ENCODE results near the gene BRD2.
"Not testable (repeated sequence)": the region's sequence is repeated elsewhere in the genome, so short reads cannot be mapped to it uniquely, and the experiment has no call there.

Gene BRD2

GRCh38 chr6:32940656-32941213, 27.7 kb upstream of the BRD2 start, which contains the start of gene HLA-DMB:
HLA-DMB (minus strand) TSS chr6:32941028; CDS start chr6:32940807, 221 bp downstream.
- H3K36me3 ChIP-seq (ENCODE audit: insufficient read depth, low read length) = no peaks in the 10 kb centered on the region
- no peak within 1 kb of the TSS for H3K9ac ChIP-seq (ENCODE audit: low read depth, low read length)
- no peaks in the 10 kb centered on the region for H3K4me1 ChIP-seq (ENCODE audit: control insufficient read depth, insufficient read depth, low read length)
- H3K4me2 ChIP-seq (ENCODE audit: low read length) = peak within 1 kb of the TSS; percentile 49
- H3K4me3 ChIP-seq (ENCODE audit: low read length) = peak within 1 kb of the TSS; percentile 13
- no peaks in the 10 kb centered on the region for H3K9me3 ChIP-seq (replicated peaks; ENCODE audit: low read length)
- H3K27me3 ChIP-seq (ENCODE audit: control insufficient read depth, insufficient read depth, low read length) = peaks cover 84% of the 10 kb centered on the region

- Histone ChIP-seq H3K4me3 (ENCODE audit: low read length) (no peak overlapping the region), H3K4me1 (ENCODE audit: control insufficient read depth, insufficient read depth, low read length) (no peaks in the 10 kb centered on the region)
Observed at GRCh38 chr6:32941214-32941768, 27.1 kb upstream of the BRD2 start.

GRCh38 chr6:32942555-32943123, 25.8 kb upstream of the BRD2 start:
- peaks cover 77% of the 10 kb centered on the region for H3K27me3 ChIP-seq (ENCODE audit: control insufficient read depth, insufficient read depth, low read length)
- not testable (repeated sequence) for H3K4me1 ChIP-seq (ENCODE audit: control insufficient read depth, insufficient read depth, low read length); H3K4me2 ChIP-seq (ENCODE audit: low read length); H3K4me3 ChIP-seq (ENCODE audit: low read length); H3K9ac ChIP-seq (ENCODE audit: low read depth, low read length); H3K36me3 ChIP-seq (ENCODE audit: insufficient read depth, low read length); H3K9me3 ChIP-seq (replicated peaks; ENCODE audit: low read length)

More at GRCh38 chr6:32941214-32941768, 27.1 kb upstream of the BRD2 start:
- peaks cover 79% of the 10 kb centered on the region for H3K27me3 ChIP-seq (ENCODE audit: control insufficient read depth, insufficient read depth, low read length)
- H3K9me3 ChIP-seq (replicated peaks; ENCODE audit: low read length) = no peaks in the 10 kb centered on the region
- H3K9ac ChIP-seq (ENCODE audit: low read depth, low read length) = no peak overlapping the region
- H3K4me2 ChIP-seq (ENCODE audit: low read length) = no peak overlapping the region
- no peaks in the 10 kb centered on the region for H3K36me3 ChIP-seq (ENCODE audit: insufficient read depth, low read length)

GRCh38 chr6:32943864-32944649, 24.3 kb upstream of the BRD2 start:
- no peak overlapping the region for H3K4me3 ChIP-seq (ENCODE audit: low read length)
- no peak overlapping the region for H3K4me2 ChIP-seq (ENCODE audit: low read length)
- H3K9ac ChIP-seq (ENCODE audit: low read depth, low read length) = no peak overlapping the region
- no peaks in the 10 kb centered on the region for H3K9me3 ChIP-seq (replicated peaks; ENCODE audit: low read length)
- H3K4me1 ChIP-seq (ENCODE audit: control insufficient read depth, insufficient read depth, low read length) = no peaks in the 10 kb centered on the region
- peaks cover 77% of the 10 kb centered on the region for H3K27me3 ChIP-seq (ENCODE audit: control insufficient read depth, insufficient read depth, low read length)
- H3K36me3 ChIP-seq (ENCODE audit: insufficient read depth, low read length) = no peaks in the 10 kb centered on the region

- H3K4me2 ChIP-seq (ENCODE audit: low read length) = no peak overlapping the region
- no peaks in the 10 kb centered on the region for H3K36me3 ChIP-seq (ENCODE audit: insufficient read depth, low read length)
- no peaks in the 10 kb centered on the region for H3K9me3 ChIP-seq (replicated peaks; ENCODE audit: low read length)
- H3K4me3 ChIP-seq (ENCODE audit: low read length) = no peak overlapping the region
- peaks cover 67% of the 10 kb centered on the region for H3K27me3 ChIP-seq (ENCODE audit: control insufficient read depth, insufficient read depth, low read length)
- no peak overlapping the region for H3K9ac ChIP-seq (ENCODE audit: low read depth, low read length)
- H3K4me1 ChIP-seq (ENCODE audit: control insufficient read depth, insufficient read depth, low read length) = no peaks in the 10 kb centered on the region
Observed at GRCh38 chr6:32945108-32945760, 23.2 kb upstream of the BRD2 start.

GRCh38 chr6:32945953-32946352, 22.4 kb upstream of the BRD2 start:
- Histone ChIP-seq H3K27me3 (ENCODE audit: control insufficient read depth, insufficient read depth, low read length) (peaks cover 59% of the 10 kb centered on the region), H3K9me3 (replicated peaks; ENCODE audit: low read length) (no peaks in the 10 kb centered on the region), H3K4me3 (ENCODE audit: low read length) (no peak overlapping the region), H3K4me2 (ENCODE audit: low read length) (no peak overlapping the region), H3K9ac (ENCODE audit: low read depth, low read length) (no peak overlapping the region), H3K36me3 (ENCODE audit: insufficient read depth, low read length) (no peaks in the 10 kb centered on the region), H3K4me1 (ENCODE audit: control insufficient read depth, insufficient read depth, low read length) (no peaks in the 10 kb centered on the region)

GRCh38 chr6:32946893-32947292, 21.5 kb upstream of the BRD2 start:
- no peaks in the 10 kb centered on the region for H3K4me1 ChIP-seq (ENCODE audit: control insufficient read depth, insufficient read depth, low read length)
- no peaks in the 10 kb centered on the region for H3K36me3 ChIP-seq (ENCODE audit: insufficient read depth, low read length)
- H3K27me3 ChIP-seq (ENCODE audit: control insufficient read depth, insufficient read depth, low read length) = peaks cover 52% of the 10 kb centered on the region
- H3K9me3 ChIP-seq (replicated peaks; ENCODE audit: low read length) = no peaks in the 10 kb centered on the region
- H3K9ac ChIP-seq (ENCODE audit: low read depth, low read length) = no peak overlapping the region
- no peak overlapping the region for H3K4me2 ChIP-seq (ENCODE audit: low read length)
- H3K4me3 ChIP-seq (ENCODE audit: low read length) = no peak overlapping the region

GRCh38 chr6:32947552-32948465, 20.6 kb upstream of the BRD2 start:
- Histone ChIP-seq H3K9me3 (replicated peaks; ENCODE audit: low read length) (no peaks in the 10 kb centered on the region), H3K4me3 (ENCODE audit: low read length) (no peak overlapping the region), H3K27me3 (ENCODE audit: control insufficient read depth, insufficient read depth, low read length) (peaks cover 45% of the 10 kb centered on the region), H3K36me3 (ENCODE audit: insufficient read depth, low read length) (no peaks in the 10 kb centered on the region), H3K4me2 (ENCODE audit: low read length) (no peak overlapping the region), H3K4me1 (ENCODE audit: control insufficient read depth, insufficient read depth, low read length) (no peaks in the 10 kb centered on the region), H3K9ac (ENCODE audit: low read depth, low read length) (no peak overlapping the region)

- Histone ChIP-seq H3K9me3 (replicated peaks; ENCODE audit: low read length) (no peaks in the 10 kb centered on the region), H3K4me1 (ENCODE audit: control insufficient read depth, insufficient read depth, low read length) (no peaks in the 10 kb centered on the region), H3K9ac (ENCODE audit: low read depth, low read length) (no peak overlapping the region), H3K36me3 (ENCODE audit: insufficient read depth, low read length) (no peaks in the 10 kb centered on the region), H3K27me3 (ENCODE audit: control insufficient read depth, insufficient read depth, low read length) (peaks cover 36% of the 10 kb centered on the region), H3K4me2 (ENCODE audit: low read length) (no peak overlapping the region), H3K4me3 (ENCODE audit: low read length) (no peak overlapping the region)
Observed at GRCh38 chr6:32949113-32949512, 19.3 kb upstream of the BRD2 start.

GRCh38 chr6:32950010-32950409, 18.4 kb upstream of the BRD2 start:
- H3K4me3 ChIP-seq (ENCODE audit: low read length) = no peak overlapping the region
- H3K9me3 ChIP-seq (replicated peaks; ENCODE audit: low read length) = no peaks in the 10 kb centered on the region
- H3K4me2 ChIP-seq (ENCODE audit: low read length) = no peak overlapping the region
- H3K9ac ChIP-seq (ENCODE audit: low read depth, low read length) = no peak overlapping the region
- peaks cover 28% of the 10 kb centered on the region for H3K27me3 ChIP-seq (ENCODE audit: control insufficient read depth, insufficient read depth, low read length)
- no peaks in the 10 kb centered on the region for H3K36me3 ChIP-seq (ENCODE audit: insufficient read depth, low read length)
- no peaks in the 10 kb centered on the region for H3K4me1 ChIP-seq (ENCODE audit: control insufficient read depth, insufficient read depth, low read length)
